Activated naive CD8-positive, alpha-beta T cell treated with anti-CD3 and anti-CD28 coated beads, Interleukin-2, amount 50 U/mL, for 24 hours (primary cell): ENCODE data around the gene PON2.
A peak's percentile ranks its signal among the peaks of the same experiment; 100 is the strongest.
"Not testable (repeated sequence)": the region's sequence is repeated elsewhere in the genome, so short reads cannot be mapped to it uniquely, and the experiment has no call there.

Source experiments
- ATAC-seq: fragments of 150-1000 bp; cut with Tn5 transposase; one replicate; pipeline ENCODE4 v1.10.0; 2021
- DNase-seq: peaks from one replicate; pipeline ENCODE4 v3.0.0; 2021
- H3K27ac Mint-ChIP-seq: one replicate; pipeline ENCODE4 v1.8.0; 2021; ENCODE audit warnings: mild to moderate bottlenecking, mixed read lengths
- H3K27me3 Mint-ChIP-seq: one replicate; pipeline ENCODE4 v1.8.0; 2021; ENCODE audit warnings: mixed read lengths
- H3K36me3 Mint-ChIP-seq: one replicate; pipeline ENCODE4 v1.8.0; 2021; ENCODE audit warnings: low read depth, mixed read lengths
- H3K4me1 Mint-ChIP-seq: one replicate; pipeline ENCODE4 v1.8.0; 2021; ENCODE audit warnings: mixed read lengths
- H3K4me3 Mint-ChIP-seq: one replicate; pipeline ENCODE4 v1.8.0; 2021; ENCODE audit warnings: mild to moderate bottlenecking, moderate library complexity, mixed read lengths
- H3K9me3 Mint-ChIP-seq: one replicate; pipeline ENCODE4 v1.8.0; 2021; ENCODE audit warnings: mixed read lengths

The PON2 gene

DNA sequence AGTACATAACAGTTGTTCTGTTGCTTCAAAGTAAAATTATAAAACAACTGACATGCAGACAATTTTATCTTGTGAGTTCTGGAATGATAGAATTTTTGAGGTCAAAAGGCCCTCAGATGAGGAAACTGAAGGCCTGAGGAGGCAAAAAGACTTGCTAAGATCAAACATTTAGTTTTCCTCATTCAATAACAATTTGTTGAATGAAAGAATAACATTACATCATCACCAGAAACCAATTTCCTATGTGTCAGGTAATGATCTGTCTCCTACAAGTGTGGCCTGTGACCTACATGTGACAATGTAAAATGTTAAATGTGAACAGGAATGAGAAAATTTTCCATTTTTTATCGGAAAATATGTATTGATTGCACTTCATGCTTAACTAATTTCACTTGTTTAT is 34.4 kb upstream of the PON2 start:
- peaks cover 14% of the 10 kb centered on the region for H3K4me1 Mint-ChIP-seq
- no peak overlapping the region for H3K4me3 Mint-ChIP-seq
- DNase-seq (no peak), ATAC-seq (no peak)
- H3K27me3 Mint-ChIP-seq, result peaks cover 3% of the 10 kb centered on the region
- no peak overlapping the region for H3K27ac Mint-ChIP-seq
- no peaks in the 10 kb centered on the region for H3K9me3 Mint-ChIP-seq
- no peaks in the 10 kb centered on the region for H3K36me3 Mint-ChIP-seq

DNA sequence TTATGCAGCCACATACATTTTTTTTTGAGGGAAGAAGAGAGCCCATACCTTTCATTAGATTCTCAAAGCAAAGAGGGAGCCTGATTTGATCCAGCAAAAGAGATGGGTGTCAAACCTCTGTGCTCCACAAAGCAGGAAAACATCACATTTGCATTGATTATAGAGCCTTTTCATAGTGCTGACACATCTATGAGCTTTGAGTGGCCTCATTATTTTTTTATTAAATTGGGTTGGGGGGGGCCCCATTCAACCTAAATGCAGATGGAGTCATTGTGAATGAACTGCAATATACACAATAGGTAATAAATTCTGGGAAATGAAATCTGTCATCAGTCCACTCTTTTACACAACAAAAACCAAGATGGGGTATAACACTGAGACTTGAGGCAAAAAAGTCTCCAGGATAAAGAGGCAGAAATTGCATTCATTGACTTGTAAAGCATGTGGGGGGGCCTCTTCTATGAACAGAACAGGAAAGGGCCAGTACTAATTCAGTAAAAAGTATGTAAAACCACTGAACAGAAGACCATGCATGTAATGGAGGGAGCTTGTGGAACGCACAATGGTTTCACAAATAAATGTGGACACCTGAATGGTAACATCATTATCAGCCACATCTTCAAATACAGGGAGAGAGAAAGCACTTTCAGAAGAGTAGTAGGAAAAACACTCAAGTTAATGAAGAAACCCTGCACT is 33.2 kb upstream of the PON2 start:
- H3K4me3 Mint-ChIP-seq, result no peak overlapping the region
- peaks cover 3% of the 10 kb centered on the region for H3K27me3 Mint-ChIP-seq
- peaks cover 14% of the 10 kb centered on the region for H3K4me1 Mint-ChIP-seq
- no peak overlapping the region for H3K27ac Mint-ChIP-seq
- DNase-seq (no peak), ATAC-seq (no peak)
- no peaks in the 10 kb centered on the region for H3K9me3 Mint-ChIP-seq
- no peaks in the 10 kb centered on the region for H3K36me3 Mint-ChIP-seq

DNA sequence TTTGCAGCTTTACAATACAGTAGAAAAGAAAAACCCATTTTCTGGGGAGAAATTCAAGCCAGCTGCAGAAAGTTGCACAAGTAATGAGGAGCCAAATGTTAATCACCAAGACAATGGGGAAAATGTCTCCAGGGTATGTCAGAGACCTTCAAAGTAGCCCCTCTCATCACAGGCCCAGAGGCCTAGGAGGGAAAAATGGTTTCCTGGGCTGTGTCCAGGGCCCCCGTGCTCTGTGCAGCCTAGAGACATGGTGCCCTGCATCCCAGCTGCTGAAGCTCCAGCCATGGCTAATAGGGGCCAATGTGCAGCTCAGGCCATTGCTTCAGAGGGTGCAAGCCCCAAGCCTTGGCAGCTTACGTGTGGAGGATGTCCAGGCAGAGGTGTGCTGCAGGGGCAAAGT is 25.8 kb upstream of the PON2 start:
- H3K27ac Mint-ChIP-seq, DNase-seq, H3K4me3 Mint-ChIP-seq, H3K36me3 Mint-ChIP-seq, ATAC-seq, H3K4me1 Mint-ChIP-seq: not testable (repeated sequence)
- peaks cover 25% of the 10 kb centered on the region for H3K27me3 Mint-ChIP-seq
- H3K9me3 Mint-ChIP-seq, result peaks cover 31% of the 10 kb centered on the region

DNA sequence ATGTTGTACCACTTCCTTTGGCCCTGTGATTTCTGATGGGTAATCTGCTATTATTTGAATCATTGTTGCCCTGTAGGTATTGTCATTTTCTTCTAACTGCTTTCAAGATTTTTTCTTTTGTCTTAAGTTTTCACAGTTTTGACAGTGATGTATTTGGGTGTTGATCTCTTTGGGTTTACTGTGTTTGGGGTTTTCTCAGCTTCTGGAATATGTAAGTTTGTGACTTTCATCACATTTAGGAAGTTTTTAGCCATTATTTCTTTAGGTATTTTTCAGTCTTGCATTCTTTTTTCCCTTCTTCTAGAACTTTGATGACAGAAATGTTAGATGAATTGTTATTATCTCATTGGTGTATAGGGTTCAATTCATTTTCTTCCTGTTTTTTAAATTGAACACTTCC is 23.1 kb upstream of the PON2 start:
- peaks cover 25% of the 10 kb centered on the region for H3K27me3 Mint-ChIP-seq
- no peaks in the 10 kb centered on the region for H3K4me1 Mint-ChIP-seq
- peaks cover 31% of the 10 kb centered on the region for H3K9me3 Mint-ChIP-seq
- peaks cover 5% of the 10 kb centered on the region for H3K36me3 Mint-ChIP-seq
- H3K27ac Mint-ChIP-seq, result no peak overlapping the region
- ATAC-seq (no peak), DNase-seq (no peak)
- H3K4me3 Mint-ChIP-seq, result no peak overlapping the region

DNA sequence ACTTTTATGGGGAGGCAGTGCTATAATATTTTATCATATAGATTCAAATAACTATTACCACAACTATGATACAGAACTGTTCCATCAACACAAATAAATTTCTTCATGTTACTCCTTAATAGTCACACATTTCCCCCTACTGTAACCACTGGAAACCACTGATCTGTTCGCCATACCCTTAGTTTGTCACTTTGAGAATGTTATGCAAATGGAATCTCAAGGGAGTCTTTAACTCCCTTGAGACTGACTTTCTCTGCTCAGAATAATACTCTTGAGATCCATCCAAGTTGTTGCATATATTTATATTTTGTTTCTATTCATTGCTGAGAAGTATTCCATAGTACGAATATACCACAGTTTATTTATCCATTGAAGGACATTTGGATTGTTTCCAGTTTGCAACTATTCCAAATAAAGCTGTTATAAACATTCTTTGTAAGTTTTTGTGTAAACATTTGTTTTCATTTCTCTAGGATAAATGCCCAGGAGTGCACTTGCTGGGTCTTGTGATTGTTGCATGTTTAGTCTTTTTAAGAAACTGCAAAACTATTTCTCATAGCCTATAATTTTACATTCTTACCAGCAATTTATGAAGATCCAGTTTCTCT is 19.7 kb upstream of the PON2 start:
- peaks cover 12% of the 10 kb centered on the region for H3K27me3 Mint-ChIP-seq
- no peak overlapping the region for H3K27ac Mint-ChIP-seq
- ATAC-seq (no peak), DNase-seq (no peak)
- no peak overlapping the region for H3K4me3 Mint-ChIP-seq
- peaks cover 3% of the 10 kb centered on the region for H3K36me3 Mint-ChIP-seq
- peaks cover 14% of the 10 kb centered on the region for H3K9me3 Mint-ChIP-seq
- H3K4me1 Mint-ChIP-seq, result no peaks in the 10 kb centered on the region

DNA sequence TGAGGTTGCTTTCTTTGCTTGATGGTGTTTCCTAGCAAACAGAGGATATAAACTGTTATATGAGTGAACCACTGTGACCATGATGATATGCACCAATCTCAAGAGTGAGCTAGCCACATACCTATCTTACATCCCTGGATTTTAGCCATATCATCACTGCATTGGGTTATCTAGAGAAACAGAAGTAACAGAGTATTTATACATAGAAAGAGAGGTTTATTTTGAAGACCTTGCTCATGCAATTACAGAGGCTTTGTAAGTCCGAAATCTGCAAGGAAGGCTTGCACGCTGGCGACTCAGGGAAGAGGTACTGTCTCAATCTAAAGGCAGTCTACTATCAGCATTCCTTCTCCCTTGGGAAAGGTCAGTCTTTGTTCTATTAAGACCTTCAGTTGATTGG is 11.8 kb upstream of the PON2 start:
- Mint-ChIP-seq H3K27me3 (peaks cover 2% of the 10 kb centered on the region), H3K4me1 (no peaks in the 10 kb centered on the region), H3K9me3 (no peaks in the 10 kb centered on the region), H3K36me3 (no peaks in the 10 kb centered on the region), H3K4me3 (no peak overlapping the region), H3K27ac (no peak overlapping the region)
- no peak for DNase-seq
- ATAC-seq, result no peak

DNA sequence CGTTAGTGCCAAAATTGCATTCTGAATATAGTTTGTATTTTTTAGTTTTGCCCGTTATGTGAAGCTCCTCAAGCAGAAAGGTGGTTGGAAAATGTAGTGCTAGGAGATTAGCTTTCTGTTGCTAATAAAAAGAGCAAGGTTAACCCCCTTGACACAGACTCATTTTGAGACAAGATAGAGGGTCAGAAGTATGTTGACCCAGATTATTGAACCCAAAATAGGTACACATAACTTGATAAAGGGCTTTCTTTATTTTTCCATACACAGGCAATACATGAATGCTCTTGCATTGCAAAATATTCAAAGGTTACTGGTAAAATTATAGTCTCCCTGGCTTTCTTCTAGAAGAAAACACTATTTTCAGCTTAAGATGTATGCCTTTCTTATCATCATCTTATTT is 10.0 kb upstream of the PON2 start:
- no peak for DNase-seq

DNA sequence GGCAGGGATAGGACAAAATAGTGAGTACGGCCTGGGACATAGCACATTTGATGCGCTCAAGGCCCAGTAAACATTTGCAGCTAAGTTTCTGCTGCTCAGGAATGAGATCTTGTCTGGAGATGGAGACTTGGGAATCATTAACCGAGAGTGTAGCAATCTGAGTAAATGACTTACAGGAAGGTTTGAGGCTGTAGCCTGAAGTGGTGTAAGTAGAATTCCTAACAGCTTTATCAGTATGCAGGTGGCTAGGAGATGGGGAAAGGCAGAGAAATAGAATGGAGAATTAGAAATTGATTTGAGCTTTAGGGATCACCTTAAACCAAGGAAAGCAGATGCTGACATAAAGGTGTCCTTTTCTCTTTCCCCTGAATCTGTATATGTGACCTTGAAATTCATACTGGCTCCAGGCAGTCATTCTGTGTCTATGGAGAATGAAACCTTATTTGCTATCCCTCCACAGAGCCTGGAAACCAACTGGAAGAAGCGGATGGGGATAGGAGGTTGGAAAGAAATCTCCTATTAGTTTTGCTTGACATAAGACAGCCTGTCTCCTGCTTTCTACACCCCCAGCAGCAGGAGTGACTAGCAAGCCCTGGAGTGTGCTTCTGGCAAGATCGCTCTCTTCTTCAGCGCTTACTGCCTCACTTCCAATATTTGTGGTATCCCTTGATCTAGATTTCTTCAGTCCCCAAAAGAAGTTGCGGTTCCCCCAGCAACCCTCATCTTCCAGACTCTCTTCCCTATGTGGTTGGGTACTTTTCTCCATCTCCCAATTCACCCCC is 6.4 kb upstream of the PON2 start:
- Mint-ChIP-seq H3K4me3 (no peak overlapping the region), H3K36me3 (no peaks in the 10 kb centered on the region), H3K9me3 (no peaks in the 10 kb centered on the region), H3K4me1 (no peaks in the 10 kb centered on the region), H3K27ac (no peak overlapping the region), H3K27me3 (peaks cover 2% of the 10 kb centered on the region)
- ATAC-seq, result no peak
- no peak for DNase-seq

More for the DNA sequence above, 10.0 kb upstream of the PON2 start:
- no peak for ATAC-seq
- H3K9me3 Mint-ChIP-seq, result no peaks in the 10 kb centered on the region
- no peaks in the 10 kb centered on the region for H3K4me1 Mint-ChIP-seq
- no peak overlapping the region for H3K4me3 Mint-ChIP-seq
- no peak overlapping the region for H3K27ac Mint-ChIP-seq
- H3K27me3 Mint-ChIP-seq, result peaks cover 2% of the 10 kb centered on the region
- H3K36me3 Mint-ChIP-seq, result no peaks in the 10 kb centered on the region

DNA sequence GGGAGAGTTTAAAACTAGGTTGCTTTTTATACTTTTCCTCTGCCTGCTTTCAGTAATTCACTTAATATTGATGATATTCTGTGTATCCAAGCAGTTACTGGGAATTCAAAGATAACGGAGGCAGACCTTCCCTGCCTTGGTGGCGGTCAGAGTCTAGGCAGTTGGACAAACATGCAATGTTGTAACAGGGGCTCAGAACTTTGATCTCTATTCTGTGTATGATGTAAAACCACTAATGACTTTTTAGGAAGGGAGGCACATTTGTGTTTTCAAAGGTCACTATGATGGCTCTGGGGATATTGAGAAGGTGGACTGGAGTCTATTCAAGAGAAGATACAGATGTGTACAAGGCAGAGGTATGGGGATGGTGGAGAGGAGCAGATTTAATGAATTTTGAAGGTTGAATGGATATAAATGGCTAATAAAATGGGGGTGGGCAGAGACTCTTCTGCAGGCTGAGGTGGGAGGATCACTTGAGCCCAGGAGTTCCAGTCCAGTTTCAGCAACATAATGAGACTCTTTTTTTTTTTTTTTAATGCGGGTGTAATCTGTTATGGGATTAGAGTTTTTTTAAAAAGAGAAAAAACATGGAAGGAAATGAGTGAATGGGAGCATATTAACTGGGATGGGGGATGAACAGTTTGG is 5.7 kb upstream of the PON2 start:
- H3K27me3 Mint-ChIP-seq, result peaks cover 2% of the 10 kb centered on the region
- no peaks in the 10 kb centered on the region for H3K9me3 Mint-ChIP-seq
- H3K4me3 Mint-ChIP-seq, result no peak overlapping the region
- ATAC-seq, result no peak
- peaks cover 3% of the 10 kb centered on the region for H3K4me1 Mint-ChIP-seq
- H3K27ac Mint-ChIP-seq, result no peak overlapping the region
- DNase-seq, result no peak
- H3K36me3 Mint-ChIP-seq, result no peaks in the 10 kb centered on the region

DNA sequence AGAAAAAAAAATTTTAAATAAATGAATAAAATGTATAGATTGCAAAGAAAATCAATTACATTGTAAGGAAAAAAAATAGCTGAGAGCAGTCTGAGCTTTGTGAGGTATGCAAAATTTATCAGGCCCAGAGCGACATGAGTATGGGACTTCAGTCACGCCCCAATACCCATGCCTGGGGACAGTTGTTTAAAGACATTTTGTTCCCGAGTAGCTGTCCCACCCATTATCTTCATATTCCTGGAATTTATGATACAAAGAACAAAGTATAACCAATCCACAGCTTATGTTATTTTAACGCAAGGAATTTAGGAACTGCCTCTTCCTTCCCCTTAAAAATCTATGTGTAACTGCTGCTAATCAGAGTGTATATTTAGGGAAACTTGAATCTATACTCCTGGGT is 1.6 kb upstream of the PON2 start:
- DNase-seq, result no peak
- no peak for ATAC-seq
- H3K36me3 Mint-ChIP-seq, result no peaks in the 10 kb centered on the region
- H3K27ac Mint-ChIP-seq, result no peak overlapping the region
- H3K4me1 Mint-ChIP-seq, result peaks cover 16% of the 10 kb centered on the region
- no peak overlapping the region for H3K4me3 Mint-ChIP-seq
- H3K9me3 Mint-ChIP-seq, result no peaks in the 10 kb centered on the region
- no peaks in the 10 kb centered on the region for H3K27me3 Mint-ChIP-seq

DNA sequence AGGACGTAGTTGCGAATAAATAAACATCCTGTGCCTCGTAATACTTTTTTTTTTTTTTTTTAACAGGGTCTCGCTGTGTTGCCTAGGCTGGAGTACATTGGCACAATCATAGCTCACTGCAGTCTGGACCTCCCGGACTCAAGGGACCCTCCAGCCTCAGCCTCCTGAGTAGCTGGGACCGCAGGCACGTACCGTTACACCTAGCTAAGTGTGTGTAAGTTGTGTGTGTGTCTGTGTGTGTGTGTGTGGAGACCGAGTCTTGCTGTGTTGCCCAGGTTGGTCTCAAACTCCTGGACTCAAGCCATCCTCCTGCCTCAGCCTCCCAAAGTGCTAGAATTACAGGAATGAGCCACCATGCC is 573 bp upstream of the PON2 start:
- peaks cover 16% of the 10 kb centered on the region for H3K4me1 Mint-ChIP-seq
- peak overlapping the region; percentile 77 for H3K27ac Mint-ChIP-seq
- H3K9me3 Mint-ChIP-seq, result no peaks in the 10 kb centered on the region
- peak overlapping the region; percentile 82 for H3K4me3 Mint-ChIP-seq
- no peak for ATAC-seq
- DNase-seq, result no peak
- H3K36me3 Mint-ChIP-seq, result no peaks in the 10 kb centered on the region
- no peaks in the 10 kb centered on the region for H3K27me3 Mint-ChIP-seq

DNA sequence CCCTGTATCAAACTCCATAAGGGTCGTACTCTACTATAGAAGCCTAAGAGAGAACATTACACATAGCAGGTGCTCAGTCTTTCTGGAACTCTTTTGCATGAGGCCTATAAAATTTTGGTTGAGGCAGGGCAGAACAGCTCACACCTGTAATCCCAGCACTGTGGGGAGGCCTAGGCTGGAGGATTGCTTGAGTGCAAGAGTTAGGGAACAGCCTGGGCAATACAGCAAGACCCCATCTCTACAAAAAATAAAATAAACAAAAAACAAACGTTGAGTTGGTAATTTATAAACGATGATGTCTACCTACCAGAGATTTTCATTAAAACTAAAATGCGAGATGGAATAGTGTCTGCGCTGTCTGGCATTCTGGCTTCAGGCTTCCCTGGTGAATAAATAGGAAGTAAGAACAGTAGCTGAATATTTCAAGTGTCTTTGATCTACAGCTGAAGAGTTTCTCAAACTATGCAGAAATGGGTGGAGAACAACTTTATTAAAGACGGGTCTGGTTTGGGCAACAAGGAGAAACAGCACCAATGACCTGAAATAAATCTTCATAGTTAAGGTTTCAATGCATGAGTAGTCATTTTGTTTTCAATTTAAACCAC is 774 bp downstream of the PON2 start:
- Mint-ChIP-seq H3K36me3 (no peaks in the 10 kb centered on the region), H3K4me1 (peaks cover 16% of the 10 kb centered on the region), H3K27ac (peak overlapping the region; percentile 58), H3K27me3 (no peaks in the 10 kb centered on the region), H3K4me3 (peak overlapping the region; percentile 63), H3K9me3 (no peaks in the 10 kb centered on the region)
- DNase-seq (no peak), ATAC-seq (no peak)

DNA sequence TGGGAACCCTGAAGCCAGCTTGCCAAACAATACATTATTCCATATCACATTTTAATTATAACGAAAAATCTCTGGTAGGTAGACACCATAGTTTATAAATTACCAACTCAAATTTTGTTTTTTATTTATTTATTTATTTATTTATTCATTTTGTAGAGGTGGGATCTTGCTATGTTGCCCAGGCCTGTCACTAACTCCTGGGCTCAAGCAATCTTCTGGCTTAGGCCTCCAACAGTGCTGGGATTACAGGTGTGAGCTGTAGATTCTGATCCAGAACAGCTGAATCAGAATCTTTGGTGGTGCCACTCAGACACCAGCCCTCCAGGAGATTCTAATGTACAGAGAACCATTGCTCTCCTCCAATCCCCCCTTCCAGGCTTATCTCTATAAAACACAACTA is 1.7 kb downstream of the PON2 start:
- H3K36me3 Mint-ChIP-seq, result no peaks in the 10 kb centered on the region
- no peak overlapping the region for H3K4me3 Mint-ChIP-seq
- peaks cover 16% of the 10 kb centered on the region for H3K4me1 Mint-ChIP-seq
- H3K27me3 Mint-ChIP-seq, result no peaks in the 10 kb centered on the region
- no peak overlapping the region for H3K27ac Mint-ChIP-seq
- ATAC-seq (no peak), DNase-seq (no peak)
- H3K9me3 Mint-ChIP-seq, result no peaks in the 10 kb centered on the region

DNA sequence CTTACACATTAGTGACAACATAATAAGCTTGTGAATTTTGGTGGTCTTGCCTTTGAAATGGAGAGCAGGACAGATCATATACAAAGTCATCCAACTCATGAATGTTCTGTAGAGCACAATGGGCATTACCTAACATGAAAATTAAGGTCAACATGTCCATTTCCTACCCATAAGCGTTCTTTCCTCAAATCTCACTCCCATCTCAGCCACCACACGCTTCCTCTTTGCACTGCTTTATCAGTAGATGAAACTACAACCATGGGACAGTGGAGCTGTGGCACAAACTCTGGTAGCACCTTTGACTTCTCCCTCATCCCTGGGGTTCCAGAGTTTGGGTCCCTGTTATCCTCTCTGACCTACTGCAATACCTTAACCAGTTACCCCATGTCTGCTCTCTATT is 2.2 kb downstream of the PON2 start:
- no peaks in the 10 kb centered on the region for H3K36me3 Mint-ChIP-seq
- peaks cover 16% of the 10 kb centered on the region for H3K4me1 Mint-ChIP-seq
- H3K9me3 Mint-ChIP-seq, result no peaks in the 10 kb centered on the region
- H3K27ac Mint-ChIP-seq, result no peak overlapping the region
- no peak for DNase-seq
- no peaks in the 10 kb centered on the region for H3K27me3 Mint-ChIP-seq
- ATAC-seq, result no peak
- no peak overlapping the region for H3K4me3 Mint-ChIP-seq
